HepG2 (cell line): ENCODE measurements around the gene AFG1L. TPM values are rescaled to one million over a fixed set of nuclear protein-coding genes. Genes with fewer than 3 reads are reported as not detected.

ENCODE experiments used
- PHF5A ChIP-seq: IDR thresholded peaks from one replicate; pipeline ENCODE4 v1.6.1; 2018; ENCODE audit warnings: low read depth, missing genetic modification reagents; ENCODE audit not compliant: unreplicated experiment
- RARA ChIP-seq: IDR thresholded peaks from 2 replicates; pipeline ENCODE4 v1.6.1; 2016; ENCODE audit warnings: missing genetic modification reagents, missing compliant biosample characterization
- ZNF432 ChIP-seq: sonication (generic); formaldehyde crosslinking; IDR thresholded peaks from 2 replicates; pipeline ENCODE4 v1.5.0; 2020; ENCODE audit warnings: missing genetic modification reagents, mild to moderate bottlenecking, borderline replicate concordance
- ZNF564 ChIP-seq: sonication (generic); formaldehyde crosslinking; IDR thresholded peaks from 2 replicates; pipeline ENCODE4 v1.8.1; 2023; ENCODE audit warnings: mild to moderate bottlenecking, missing genetic modification reagents
- ZNF567 ChIP-seq: sonication (generic); formaldehyde crosslinking; IDR thresholded peaks from 2 replicates; pipeline ENCODE4 v1.8.1; 2023; ENCODE audit warnings: mild to moderate bottlenecking, missing genetic modification reagents, borderline replicate concordance
- polyA plus RNA-seq, 8 experiments: library from polyadenylated mRNA; depleted of rRNA in 3 of 8; stranded (reverse) in 7 of 8; unstranded in 1 of 8; fragments of >200 nt; fragmentation: Illumina TruSeq in 4 of 8; extraction: Trizol in 4 of 8; gene quantifications; 2 replicates each; pipeline versions ENCODE4 v1.2.1 to v1.2.3, GENCODE V29; 2011 to 2016; ENCODE audit warnings: low read depth in 4 of 8, missing spikeins in 1 of 8, mixed read lengths in 1 of 8; ENCODE audit not compliant: insufficient read depth in 1 of 8
- total RNA-seq, 5 experiments: library from RNA; depleted of rRNA; stranded (reverse); fragments of >200 nt; fragmentation: Illumina TruSeq; extraction: Trizol; gene quantifications; 2 replicates each; pipeline ENCODE4 v1.2.3, GENCODE V29; 2016; ENCODE audit warnings: low read depth in 1 of 5
- TF ChIP-seq, protein P1 (sequence below), 2 experiments: IDR thresholded peaks; 2 replicates each; pipeline ENCODE4 v1.6.1; 2011 to 2012; ENCODE audit warnings: low read length in 2 of 2, borderline replicate concordance in 1 of 2, low read depth in 1 of 2, mild to moderate bottlenecking in 1 of 2, moderate library complexity in 1 of 2
- TF ChIP-seq, protein P2 (sequence below): IDR thresholded peaks from 2 replicates; pipeline ENCODE4 v1.6.1; 2012; ENCODE audit warnings: inconsistent platforms
- TF ChIP-seq, protein P3 (sequence below): sonication (generic); formaldehyde crosslinking; IDR thresholded peaks from 2 replicates; pipeline ENCODE4 v1.4.0; 2020; ENCODE audit warnings: mild to moderate bottlenecking, missing genetic modification reagents

AFG1L gene
- total and polyA plus RNA-seq, 2 of the 13 experiments (the other 11 are each of a cell fraction or from before 2014, with no cell fraction given): 3.1 to 14.0 TPM

GRCh38 chr6:108524528-108525248, 229.8 kb downstream of the AFG1L start (continued):
- TF ChIP-seq, protein P1, sequence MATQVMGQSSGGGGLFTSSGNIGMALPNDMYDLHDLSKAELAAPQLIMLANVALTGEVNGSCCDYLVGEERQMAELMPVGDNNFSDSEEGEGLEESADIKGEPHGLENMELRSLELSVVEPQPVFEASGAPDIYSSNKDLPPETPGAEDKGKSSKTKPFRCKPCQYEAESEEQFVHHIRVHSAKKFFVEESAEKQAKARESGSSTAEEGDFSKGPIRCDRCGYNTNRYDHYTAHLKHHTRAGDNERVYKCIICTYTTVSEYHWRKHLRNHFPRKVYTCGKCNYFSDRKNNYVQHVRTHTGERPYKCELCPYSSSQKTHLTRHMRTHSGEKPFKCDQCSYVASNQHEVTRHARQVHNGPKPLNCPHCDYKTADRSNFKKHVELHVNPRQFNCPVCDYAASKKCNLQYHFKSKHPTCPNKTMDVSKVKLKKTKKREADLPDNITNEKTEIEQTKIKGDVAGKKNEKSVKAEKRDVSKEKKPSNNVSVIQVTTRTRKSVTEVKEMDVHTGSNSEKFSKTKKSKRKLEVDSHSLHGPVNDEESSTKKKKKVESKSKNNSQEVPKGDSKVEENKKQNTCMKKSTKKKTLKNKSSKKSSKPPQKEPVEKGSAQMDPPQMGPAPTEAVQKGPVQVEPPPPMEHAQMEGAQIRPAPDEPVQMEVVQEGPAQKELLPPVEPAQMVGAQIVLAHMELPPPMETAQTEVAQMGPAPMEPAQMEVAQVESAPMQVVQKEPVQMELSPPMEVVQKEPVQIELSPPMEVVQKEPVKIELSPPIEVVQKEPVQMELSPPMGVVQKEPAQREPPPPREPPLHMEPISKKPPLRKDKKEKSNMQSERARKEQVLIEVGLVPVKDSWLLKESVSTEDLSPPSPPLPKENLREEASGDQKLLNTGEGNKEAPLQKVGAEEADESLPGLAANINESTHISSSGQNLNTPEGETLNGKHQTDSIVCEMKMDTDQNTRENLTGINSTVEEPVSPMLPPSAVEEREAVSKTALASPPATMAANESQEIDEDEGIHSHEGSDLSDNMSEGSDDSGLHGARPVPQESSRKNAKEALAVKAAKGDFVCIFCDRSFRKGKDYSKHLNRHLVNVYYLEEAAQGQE (IDR thresholded peaks at IDR 0.05; ENCODE audit: borderline replicate concordance in 1 of 2, low read depth in 1 of 2, low read length in 2 of 2): no peak
- TF ChIP-seq RARA (no peak), ZNF564 (CRISPR knock-in tag) (no peak), ZNF432 (no peak), PHF5A (CRISPR knock-in tag) (no peak), ZNF567 (no peak)
- TF ChIP-seq, protein P2, sequence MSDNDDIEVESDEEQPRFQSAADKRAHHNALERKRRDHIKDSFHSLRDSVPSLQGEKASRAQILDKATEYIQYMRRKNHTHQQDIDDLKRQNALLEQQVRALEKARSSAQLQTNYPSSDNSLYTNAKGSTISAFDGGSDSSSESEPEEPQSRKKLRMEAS: no peak
- TF ChIP-seq, protein P3, sequence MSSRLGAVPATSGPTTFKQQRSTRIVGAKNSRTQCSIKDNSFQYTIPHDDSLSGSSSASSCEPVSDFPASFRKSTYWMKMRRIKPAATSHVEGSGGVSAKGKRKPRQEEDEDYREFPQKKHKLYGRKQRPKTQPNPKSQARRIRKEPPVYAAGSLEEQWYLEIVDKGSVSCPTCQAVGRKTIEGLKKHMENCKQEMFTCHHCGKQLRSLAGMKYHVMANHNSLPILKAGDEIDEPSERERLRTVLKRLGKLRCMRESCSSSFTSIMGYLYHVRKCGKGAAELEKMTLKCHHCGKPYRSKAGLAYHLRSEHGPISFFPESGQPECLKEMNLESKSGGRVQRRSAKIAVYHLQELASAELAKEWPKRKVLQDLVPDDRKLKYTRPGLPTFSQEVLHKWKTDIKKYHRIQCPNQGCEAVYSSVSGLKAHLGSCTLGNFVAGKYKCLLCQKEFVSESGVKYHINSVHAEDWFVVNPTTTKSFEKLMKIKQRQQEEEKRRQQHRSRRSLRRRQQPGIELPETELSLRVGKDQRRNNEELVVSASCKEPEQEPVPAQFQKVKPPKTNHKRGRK (CRISPR knock-in tag): no peak
